ENCODE measurements around the gene FIGLA. TPM values are rescaled to one million over a fixed set of nuclear protein-coding genes. Genes with fewer than 3 reads are reported as not detected.

The FIGLA gene
- total and polyA plus RNA-seq, 2 of the 8 experiments (the other 6 are each of a cell fraction or from before 2014, with no cell fraction given): not detected

- H2AK5ac ChIP-seq (ENCODE audit: low read depth, low read length): no peak overlapping the region
- no peak overlapping the region for H3K14ac ChIP-seq (ENCODE audit: insufficient read length)
- no peak overlapping the region for H4K8ac ChIP-seq (ENCODE audit: extremely low read depth, insufficient read depth, low read length)
- no peaks in the 10 kb centered on the region for H3K79me1 ChIP-seq (ENCODE audit: low read depth, low read length)
- H3K4me2 ChIP-seq (ENCODE audit: insufficient read depth in 1 of 2, low read depth in 2 of 2, low read length in 2 of 2): no peak overlapping the region
- no peak overlapping the region for H4K5ac ChIP-seq (ENCODE audit: insufficient read length, low read depth, low read length)
- DNase-seq (ENCODE audit: low read depth in 1 of 2, low spot score in 2 of 2) (no peak), FAIRE-seq (no peak)
- H2BK120ac ChIP-seq (replicated peaks; ENCODE audit: low read depth, low read length): no peak overlapping the region
- no peak overlapping the region for H3K18ac ChIP-seq (ENCODE audit: extremely low read depth, low read length)
- H3K56ac ChIP-seq (replicated peaks; ENCODE audit: insufficient read length, low read depth, low read length): no peak overlapping the region
- no peak overlapping the region for H3K23ac ChIP-seq (ENCODE audit: insufficient read length)
- H2BK15ac ChIP-seq (ENCODE audit: low read length): no peak overlapping the region
- ChIA-PET CTCF (ENCODE audit: partially characterized antibody) (no interaction called here), POLR2A (ENCODE audit: partially characterized antibody) (no interaction called here)
- no peak overlapping the region for H2AFZ ChIP-seq (ENCODE audit: low read length)
- H3K9ac ChIP-seq (replicated peaks in 1 of 4; ENCODE audit: extremely low read depth in 1 of 4, low read depth in 3 of 4, low read length in 3 of 4): no peak overlapping the region
- 75% methylated on average over 5 of the region's 5 CpGs; no CpG with 5 or more reads in 1 of the 2 experiments for WGBS, 2 experiments (ENCODE audit: extremely low coverage in 1 of 2, insufficient coverage in 1 of 2, insufficient read length in 1 of 2, insufficient replicate concordance in 2 of 2, low coverage in 1 of 2, low lambda C conversion rate in 2 of 2, missing lambda C conversion rate in 1 of 2)
- H3K27ac ChIP-seq (ENCODE audit: low read depth, low read length): no peak overlapping the region
- H4K20me1 ChIP-seq (replicated peaks in 1 of 2; ENCODE audit: control insufficient read depth in 1 of 2, insufficient read depth in 2 of 2, low read length in 2 of 2): no peaks in the 10 kb centered on the region
- H3K27me3 ChIP-seq (replicated peaks in 1 of 4; ENCODE audit: control insufficient read depth in 3 of 4, extremely low read depth in 1 of 4, insufficient read depth in 3 of 4, low read length in 3 of 4): no peaks in the 10 kb centered on the region
- no peak overlapping the region for H3K4ac ChIP-seq (replicated peaks; ENCODE audit: insufficient read length, low read depth, low read length)
- no peak overlapping the region for H2BK20ac ChIP-seq (ENCODE audit: low read length)
- no peak overlapping the region for H2BK5ac ChIP-seq (ENCODE audit: low read depth, low read length)
- no peaks in the 10 kb centered on the region for H3K9me3 ChIP-seq (ENCODE audit: insufficient read depth in 2 of 2, low read depth in 1 of 2, low read length in 1 of 2)
- H3K79me2 ChIP-seq (ENCODE audit: control insufficient read depth in 1 of 2, insufficient read depth in 2 of 2, low read length in 2 of 2): no peaks in the 10 kb centered on the region
- no peak overlapping the region for H3K4me3 ChIP-seq (ENCODE audit: extremely low read depth in 1 of 4, insufficient read depth in 2 of 4, low read depth in 3 of 4, low read length in 4 of 4)
- H3K4me1 ChIP-seq (replicated peaks in 1 of 4; ENCODE audit: control insufficient read depth in 3 of 4, insufficient read depth in 4 of 4, low read length in 3 of 4): peaks cover 0 to 4% (median 2%) of the 10 kb centered on the region in 4 experiments; a peak in 4 of 7 replicates
- no peaks in the 10 kb centered on the region for H3K36me3 ChIP-seq (ENCODE audit: control insufficient read depth in 2 of 4, insufficient read depth in 4 of 4, low read length in 3 of 4)
- no peaks in the 10 kb centered on the region for H3K23me2 ChIP-seq (ENCODE audit: low read depth, low read length)
- H4K91ac ChIP-seq (replicated peaks; ENCODE audit: insufficient read length, low read length): no peak overlapping the region
- H2BK12ac ChIP-seq (ENCODE audit: low read depth, low read length): no peak overlapping the region
- TF ChIP-seq CBX5 (IDR thresholded peaks at IDR 0.05; ENCODE audit: low read depth, low read length) (no peak), KDM1A (IDR thresholded peaks at IDR 0.05; ENCODE audit: borderline replicate concordance, low read length) (no peak)
Observed at GRCh38 chr2:70823249-70823648, 32.8 kb upstream of the FIGLA start.
